HL-60 (cell line): ENCODE results near the gene CHRD.

Experiments used
- CTCF ChIP-seq: IDR thresholded peaks from one replicate; pipeline ENCODE4 v1.5.1; 2011; ENCODE audit warnings: low read length, control low read depth, inconsistent platforms; ENCODE audit not compliant: insufficient read depth
- GABPA ChIP-seq: IDR thresholded peaks from 2 replicates; pipeline ENCODE4 v1.6.1; 2012; ENCODE audit warnings: low read depth
- REST ChIP-seq: IDR thresholded peaks from 2 replicates; pipeline ENCODE4 v1.6.1; 2012; ENCODE audit warnings: low read depth; ENCODE audit not compliant: insufficient replicate concordance

GRCh38 chr3:184423561-184423960, 43.7 kb downstream of the CHRD start:
- TF ChIP-seq CTCF (no peak), GABPA (no peak), REST (no peak)
